Measurements from ENCODE around the gene HRG. TPM values are rescaled to one million over a fixed set of nuclear protein-coding genes. Genes with fewer than 3 reads are reported as not detected.

Gene HRG
- polyA plus RNA-seq, 3 donors: not detected

GRCh38 chr3:186679151-186679550 lies 13.3 kb downstream of the HRG start:
- H3K9me3 Mint-ChIP-seq: peaks cover 0 to 8% (median 2%) of the 10 kb centered on the region in 7 donors
- peaks cover 5 to 33% (median 29%) of the 10 kb centered on the region in 3 donors for H3K27me3 Mint-ChIP-seq (ENCODE audit: low read depth in 3 of 3)
- Histone ChIP-seq H3K79me2 (ENCODE audit: insufficient read depth, low read length) (no peaks in the 10 kb centered on the region), H3K9me3 (replicated peaks in 1 of 2; ENCODE audit: control insufficient read depth in 1 of 2, insufficient read depth in 1 of 2, low read length in 2 of 2) (peaks cover 0 to 4% of the 10 kb centered on the region in 2 donors), H3K4me3 (replicated peaks in 1 of 3; ENCODE audit: low read depth in 2 of 3, low read length in 3 of 3) (no peak overlapping the region), H3K4me2 (replicated peaks; ENCODE audit: extremely low read depth, low read length, poor library complexity, severe bottlenecking) (no peak overlapping the region), H3K27ac (ENCODE audit: low read depth in 1 of 2, low read length in 2 of 2) (no peak overlapping the region), H3K4me1 (ENCODE audit: control insufficient read depth in 1 of 2, insufficient read depth in 2 of 2, low read length in 2 of 2) (no peaks in the 10 kb centered on the region), H4K20me1 (ENCODE audit: insufficient read depth, low read length) (no peaks in the 10 kb centered on the region), H3K27me3 (ENCODE audit: control insufficient read depth in 2 of 2, insufficient read depth in 2 of 2, low read length in 2 of 2) (no peaks in the 10 kb centered on the region), H3K36me3 (replicated peaks in 1 of 2; ENCODE audit: control insufficient read depth in 1 of 2, insufficient read depth in 2 of 2, low read length in 2 of 2) (no peaks in the 10 kb centered on the region), H3K9ac (ENCODE audit: insufficient read depth, low read length, poor library complexity, severe bottlenecking) (no peak overlapping the region), H2AFZ (ENCODE audit: insufficient read depth, low read depth, low read length, poor library complexity, severe bottlenecking) (no peak overlapping the region)
- no peaks in the 10 kb centered on the region for H3K36me3 Mint-ChIP-seq
- H3K4me1 Mint-ChIP-seq: no peaks in the 10 kb centered on the region
- no peak overlapping the region for H3K4me3 Mint-ChIP-seq
- WGBS (ENCODE audit: insufficient coverage): no CpG with 5 or more reads among the region's 1 CpG
- no peak for TF ChIP-seq CTCF (IDR thresholded peaks at IDR 0.05)
- H3K27ac Mint-ChIP-seq: no peak overlapping the region
- no peak for DNase-seq
- intact Hi-C loops (cut with micrococcal nuclease): no loop called here

GRCh38 chr3:186680869-186681268 lies 15.1 kb downstream of the HRG start:
- Histone ChIP-seq H3K79me2 (ENCODE audit: insufficient read depth, low read length) (no peaks in the 10 kb centered on the region), H3K4me2 (replicated peaks; ENCODE audit: extremely low read depth, low read length, poor library complexity, severe bottlenecking) (no peak overlapping the region), H2AFZ (ENCODE audit: insufficient read depth, low read depth, low read length, poor library complexity, severe bottlenecking) (no peak overlapping the region), H3K36me3 (replicated peaks in 1 of 2; ENCODE audit: control insufficient read depth in 1 of 2, insufficient read depth in 2 of 2, low read length in 2 of 2) (no peaks in the 10 kb centered on the region), H3K9ac (ENCODE audit: insufficient read depth, low read length, poor library complexity, severe bottlenecking) (no peak overlapping the region), H3K4me3 (replicated peaks in 1 of 3; ENCODE audit: low read depth in 2 of 3, low read length in 3 of 3) (no peak overlapping the region), H3K27ac (ENCODE audit: low read depth in 1 of 2, low read length in 2 of 2) (no peak overlapping the region), H3K4me1 (ENCODE audit: control insufficient read depth in 1 of 2, insufficient read depth in 2 of 2, low read length in 2 of 2) (no peaks in the 10 kb centered on the region), H3K9me3 (replicated peaks in 1 of 2; ENCODE audit: control insufficient read depth in 1 of 2, insufficient read depth in 1 of 2, low read length in 2 of 2) (peaks cover 6 to 11% of the 10 kb centered on the region in 2 donors), H4K20me1 (ENCODE audit: insufficient read depth, low read length) (no peaks in the 10 kb centered on the region), H3K27me3 (ENCODE audit: control insufficient read depth in 2 of 2, insufficient read depth in 2 of 2, low read length in 2 of 2) (no peaks in the 10 kb centered on the region)
- Mint-ChIP-seq H3K36me3 (no peaks in the 10 kb centered on the region), H3K27ac (no peak overlapping the region), H3K9me3 (peaks cover 0 to 21% (median 10%) of the 10 kb centered on the region in 7 donors), H3K4me3 (no peak overlapping the region), H3K27me3 (ENCODE audit: low read depth in 3 of 3) (peaks cover 6 to 25% (median 23%) of the 10 kb centered on the region in 3 donors), H3K4me1 (no peaks in the 10 kb centered on the region)
- 83% methylated on average over 1 of the region's 1 CpG for WGBS (ENCODE audit: insufficient coverage)
- TF ChIP-seq CTCF (IDR thresholded peaks at IDR 0.05): no peak
- intact Hi-C loops (cut with micrococcal nuclease): no loop called here
- DNase-seq: no peak
